CD4-positive, alpha-beta T cell (primary cell): Measurements from ENCODE around the gene TMEM131. TPM values are rescaled to one million over a fixed set of nuclear protein-coding genes. Genes with fewer than 3 reads are reported as not detected.

ENCODE experiments used
- ATAC-seq: fragments of 200-7000 bp; cut with Tn5 transposase; one replicate; pipeline ENCODE4 v1.10.0; 2022; ENCODE audit warnings: mild to moderate bottlenecking; ENCODE audit not compliant: poor library complexity
- CTCF ChIA-PET: fragments of 350-600 bp; sonication (Branson Sonifier 250); formaldehyde crosslinking; loops from one replicate; lab custom pipeline; 2021; ENCODE audit warnings: antibody characterized with exemption, inconsistent platforms; lab: Charles Lee
- POLR2A ChIA-PET: fragments of 350-600 bp; sonication (Branson Sonifier 250); formaldehyde crosslinking; loops from one replicate; lab custom pipeline; 2021; ENCODE audit warnings: antibody characterized with exemption, inconsistent platforms; lab: Charles Lee
- DNase-seq, 14 experiments: peaks; one replicate each; pipeline ENCODE4 v3.0.0-alpha.2; 2013 to 2020; ENCODE audit warnings: mixed read lengths in 2 of 14
- H3K27ac ChIP-seq, 2 donors: one replicate each; pipeline versions ENCODE4 v1.5.1 to v1.7.0; 2013; ENCODE audit warnings: low read length in 2 of 2, low read depth in 1 of 2, mild to moderate bottlenecking in 1 of 2
- H3K27me3 ChIP-seq, 2 experiments: 1 replicate in 1 of 2; 2 replicates in 1 of 2; pipeline versions ENCODE4 v1.6.1 to v1.7.0; 2013; ENCODE audit warnings: low read length in 2 of 2, control low read depth in 1 of 2, mild to moderate bottlenecking in 1 of 2, moderate library complexity in 1 of 2; ENCODE audit not compliant: insufficient read depth in 2 of 2, control insufficient read depth in 1 of 2
- H3K36me3 ChIP-seq: one replicate; pipeline ENCODE4 v1.6.1; 2013; ENCODE audit warnings: low read length, control low read depth; ENCODE audit not compliant: insufficient read depth
- H3K4me1 ChIP-seq: one replicate; pipeline ENCODE4 v1.6.1; 2013; ENCODE audit warnings: low read length, control low read depth; ENCODE audit not compliant: insufficient read depth
- H3K4me3 ChIP-seq: one replicate; pipeline ENCODE4 v1.5.1; 2013; ENCODE audit warnings: mild to moderate bottlenecking, low read length, moderate library complexity
- H3K9me3 ChIP-seq, 2 experiments: 1 replicate in 1 of 2; 2 replicates in 1 of 2; pipeline versions ENCODE4 v1.6.1 to v1.7.0; 2013; ENCODE audit warnings: low read length in 2 of 2, mild to moderate bottlenecking in 2 of 2, control low read depth in 1 of 2, moderate library complexity in 1 of 2; ENCODE audit not compliant: control insufficient read depth in 1 of 2, insufficient read depth in 1 of 2
- H3K27ac Mint-ChIP-seq: one replicate; pipeline ENCODE4 v1.8.0; 2020; ENCODE audit warnings: mixed read lengths
- H3K27me3 Mint-ChIP-seq: one replicate; pipeline ENCODE4 v1.8.0; 2021; ENCODE audit warnings: mixed read lengths
- H3K36me3 Mint-ChIP-seq: one replicate; pipeline ENCODE4 v1.8.0; 2021; ENCODE audit warnings: low read depth, mixed read lengths
- H3K4me1 Mint-ChIP-seq: one replicate; pipeline ENCODE4 v1.8.0; 2021; ENCODE audit warnings: low read depth, mixed read lengths
- H3K4me3 Mint-ChIP-seq: one replicate; pipeline ENCODE4 v1.8.0; 2020; ENCODE audit warnings: mild to moderate bottlenecking, mixed read lengths
- H3K9me3 Mint-ChIP-seq: one replicate; pipeline ENCODE4 v1.8.0; 2020; ENCODE audit warnings: mixed read lengths
- CTCF ChIP-seq: fragments of 200-600 bp; IDR thresholded peaks from one replicate; pipeline ENCODE4 v1.8.0; 2022; ENCODE audit warnings: antibody characterized with exemption, mild to moderate bottlenecking
- intact Hi-C, 2 experiments: fragments of 100-400 bp; cut with DNase I in 1 of 2; cut with micrococcal nuclease in 1 of 2; formaldehyde crosslinking; loops; one replicate each; pipeline versions ENCODE4 v1.15.1 to v1.9.0; 2023 to 2025; cut with DNase I, micrococcal nuclease
- total RNA-seq, 174 experiments: library from RNA in 2 of 174; stranded (reverse) in 2 of 174; gene quantifications; one replicate each; pipeline ENCODE4 v1.2.3 and lab custom pipeline; 2021 to 2026

Gene TMEM131
- total RNA-seq, 2 experiments from 2014 or later, result 29.2 to 33.6 TPM

- Mint-ChIP-seq H3K4me1 (peaks cover 51% of the 10 kb centered on the region), H3K4me3 (no peak overlapping the region), H3K27ac (no peak overlapping the region), H3K27me3 (no peaks in the 10 kb centered on the region), H3K36me3 (peaks cover 35% of the 10 kb centered on the region), H3K9me3 (no peaks in the 10 kb centered on the region)
- TF ChIP-seq CTCF, result no peak
- no peak for DNase-seq
- ChIA-PET CTCF (no interaction called here), POLR2A (no interaction called here)
- intact Hi-C loops, result no loop called here
- ATAC-seq, result no peak
- Histone ChIP-seq H3K27me3 (no peaks in the 10 kb centered on the region), H3K27ac (no peak overlapping the region), H3K36me3 (peaks cover 19% of the 10 kb centered on the region), H3K9me3 (no peaks in the 10 kb centered on the region), H3K4me3 (no peak overlapping the region), H3K4me1 (peaks cover 4% of the 10 kb centered on the region)
Measured at GRCh38 chr2:97928591-97928990, 67.2 kb downstream of the TMEM131 start.

GRCh38 chr2:97926946-97927345, 68.8 kb downstream of the TMEM131 start:
- peaks cover 38% of the 10 kb centered on the region for H3K4me1 Mint-ChIP-seq
- H3K27me3 ChIP-seq, result no peaks in the 10 kb centered on the region
- no peak overlapping the region for H3K27ac Mint-ChIP-seq

GRCh38 chr2:97924194-97924593, 71.6 kb downstream of the TMEM131 start:
- Mint-ChIP-seq H3K27me3 (no peaks in the 10 kb centered on the region), H3K9me3 (peaks cover 3% of the 10 kb centered on the region), H3K36me3 (peaks cover 68% of the 10 kb centered on the region), H3K4me3 (no peak overlapping the region), H3K4me1 (peaks cover 25% of the 10 kb centered on the region), H3K27ac (no peak overlapping the region)
- no peak for TF ChIP-seq CTCF
- peaks cover 0 to 4% of the 10 kb centered on the region in 2 experiments for H3K9me3 ChIP-seq
- H3K27ac ChIP-seq, result no peak overlapping the region
- no peak for DNase-seq
- H3K4me1 ChIP-seq, result no peaks in the 10 kb centered on the region
- no peak overlapping the region for H3K4me3 ChIP-seq
- ChIA-PET CTCF (no interaction called here), POLR2A (no interaction called here)
- no peak for ATAC-seq
- no peaks in the 10 kb centered on the region for H3K27me3 ChIP-seq
- peaks cover 16% of the 10 kb centered on the region for H3K36me3 ChIP-seq
- intact Hi-C loops, result no loop called here

More at GRCh38 chr2:97926946-97927345, 68.8 kb downstream of the TMEM131 start:
- ChIA-PET POLR2A (no interaction called here), CTCF (interaction anchor here (0.6 to 1.4 kb wide), 3 partner anchors 9 to 89 kb away, joined by 3 read pairs; no protein-coding TSS in a partner anchor)
- no peak for TF ChIP-seq CTCF
- Histone ChIP-seq H3K9me3 (no peaks in the 10 kb centered on the region), H3K36me3 (peaks cover 16% of the 10 kb centered on the region), H3K27ac (no peak overlapping the region), H3K4me1 (peaks cover 4% of the 10 kb centered on the region), H3K4me3 (no peak overlapping the region)
- H3K27me3 Mint-ChIP-seq, result no peaks in the 10 kb centered on the region
- no peak for DNase-seq
- H3K36me3 Mint-ChIP-seq, result peaks cover 50% of the 10 kb centered on the region
- H3K4me3 Mint-ChIP-seq, result no peak overlapping the region
- ATAC-seq, result no peak
- intact Hi-C loops, result no loop called here
- no peaks in the 10 kb centered on the region for H3K9me3 Mint-ChIP-seq
